Kidney (tissue), 14 donors: Measurements from ENCODE around the gene COA1. TPM values are rescaled to one million over a fixed set of nuclear protein-coding genes. Genes with fewer than 3 reads are reported as not detected.
A peak's percentile ranks its signal among the peaks of the same experiment; 100 is the strongest.

Experiments used
- DNase-seq, 5 donors: peaks; one replicate each; pipeline ENCODE4 v3.0.0-alpha.2; 2013 to 2020
- FAIRE-seq: peaks from 2 replicates; lab custom pipeline; 2012; peaks lifted over from hg19 to GRCh38; lab: Jason Lieb, UNC
- H3K27ac ChIP-seq, 2 donors: one replicate each; pipeline ENCODE4 v1.7.0; 2013; ENCODE audit warnings: low read depth in 2 of 2, low read length in 2 of 2, inconsistent platforms in 1 of 2
- H3K27me3 ChIP-seq: one replicate; pipeline ENCODE4 v1.7.1; 2013; ENCODE audit warnings: low read length, inconsistent platforms; ENCODE audit not compliant: control insufficient read depth, insufficient read depth
- H3K36me3 ChIP-seq, 3 donors: one replicate each; pipeline versions ENCODE4 v1.7.0 to v1.7.1; 2013; ENCODE audit warnings: low read length in 3 of 3, control low read depth in 1 of 3, inconsistent platforms in 1 of 3; ENCODE audit not compliant: insufficient read depth in 3 of 3, control insufficient read depth in 2 of 3
- H3K4me1 ChIP-seq, 3 donors: one replicate each; pipeline versions ENCODE4 v1.7.0 to v1.7.1; 2013; ENCODE audit warnings: low read length in 3 of 3, inconsistent platforms in 1 of 3, low read depth in 1 of 3; ENCODE audit not compliant: control insufficient read depth in 2 of 3, insufficient read depth in 2 of 3
- H3K4me3 ChIP-seq, 3 donors: one replicate each; pipeline versions ENCODE4 v1.7.0 to v1.8.1; 2013; ENCODE audit warnings: low read length in 3 of 3, control low read depth in 1 of 3, inconsistent platforms in 1 of 3
- H3K9ac ChIP-seq, 3 donors: one replicate each; pipeline versions ENCODE4 v1.7.0 to v1.7.1; 2013; ENCODE audit warnings: low read length in 3 of 3, control low read depth in 1 of 3, inconsistent platforms in 1 of 3
- H3K9me3 ChIP-seq, 3 donors: one replicate each; pipeline versions ENCODE4 v1.7.0 to v1.7.1; 2013; ENCODE audit warnings: low read length in 3 of 3, control low read depth in 1 of 3, inconsistent platforms in 1 of 3; ENCODE audit not compliant: control insufficient read depth in 2 of 3, insufficient read depth in 1 of 3
- CTCF ChIP-seq: IDR thresholded peaks from 3 replicates; pipeline ENCODE4 v1.5.1; 2012; ENCODE audit warnings: mild to moderate bottlenecking, moderate library complexity, borderline replicate concordance; ENCODE audit not compliant: insufficient read depth; ENCODE audit errors: extremely low read depth
- intact Hi-C: fragments of 100-400 bp; cut with DNase I; formaldehyde crosslinking; loops from one replicate; pipeline ENCODE4 v1.11.1; 2022
- polyA plus RNA-seq: library from polyadenylated mRNA; stranded (reverse); fragments of 350-450 nt; fragmentation: Illumina TruSeq; extraction: RNeasy Lipid Tissue Mini Kit (QIAGEN cat#74804); gene quantifications from one replicate; pipeline ENCODE4 v1.2.3, GENCODE V29; 2014; ENCODE audit warnings: low read depth, low replicate concordance; ENCODE audit not compliant: insufficient read depth
- total RNA-seq: library from RNA; stranded (reverse); fragmentation: NEBNext Ultra II Directional; extraction: Animal tissue kit (Norgen Biotek cat#: 25700); gene quantifications from one replicate; pipeline ENCODE4 v1.2.1, GENCODE V29; 2021
- donor health status: control.
- donor health status: control.
- donor health status: control.
- donor health status: control.
- donor health status: control.
- donor health status: DM: yes; HTN: yes; CAD: no.
- donor health status: Normal renal cell carcinoma (clear cell type).

The COA1 gene
- total and polyA plus RNA-seq, 2 donors from 2014 or later = 49.6 to 58.9 TPM

GRCh38 chr7:43764039-43764761 is 34.9 kb upstream of the COA1 start:
- peak overlapping the region in 1 of 3 donors; percentile 3 for H3K9ac ChIP-seq
- TF ChIP-seq CTCF = no peak
- DNase-seq = peak in 3 of 5 donors; percentile 44 to 60 (median 52)
- peaks cover 0 to 11% (median 8%) of the 10 kb centered on the region in 3 donors for H3K4me1 ChIP-seq
- intact Hi-C loops = no loop called here
- no peaks in the 10 kb centered on the region for H3K9me3 ChIP-seq
- no peaks in the 10 kb centered on the region for H3K36me3 ChIP-seq
- FAIRE-seq = no peak
- H3K27me3 ChIP-seq = no peaks in the 10 kb centered on the region
- peak overlapping the region; percentile 33 to 57 for H3K27ac ChIP-seq
- H3K4me3 ChIP-seq = peak overlapping the region in 2 of 3 donors; percentile 7 to 21

DNA sequence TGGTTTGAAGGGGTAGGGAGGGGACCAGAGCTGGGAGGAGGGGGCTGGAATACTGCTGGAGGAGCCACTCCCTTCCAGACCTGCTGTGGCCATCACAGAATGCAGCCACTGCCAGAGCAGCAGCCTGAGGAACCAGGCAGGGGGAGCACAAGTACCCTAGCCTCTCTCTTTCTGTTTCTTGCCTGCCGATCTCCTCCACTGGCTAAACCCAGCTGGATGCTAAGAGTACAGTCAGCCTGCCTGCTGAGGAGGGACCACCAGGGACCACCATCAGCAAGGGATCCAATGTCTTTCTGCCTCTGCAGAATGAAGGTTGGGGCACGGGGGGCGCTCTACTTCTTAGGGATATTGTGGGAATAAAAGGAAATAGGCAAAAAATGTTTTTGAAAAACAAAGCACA is 33.9 kb upstream of the COA1 start:
- DNase-seq = peak in 1 of 5 donors; percentile 13
- Histone ChIP-seq H3K36me3 (no peaks in the 10 kb centered on the region), H3K4me1 (peaks cover 0 to 10% (median 8%) of the 10 kb centered on the region in 3 donors), H3K9ac (no peak overlapping the region), H3K9me3 (no peaks in the 10 kb centered on the region), H3K27me3 (no peaks in the 10 kb centered on the region), H3K4me3 (no peak overlapping the region), H3K27ac (no peak overlapping the region)
- no peak for TF ChIP-seq CTCF
- no peak for FAIRE-seq
- intact Hi-C loops = no loop called here

DNA sequence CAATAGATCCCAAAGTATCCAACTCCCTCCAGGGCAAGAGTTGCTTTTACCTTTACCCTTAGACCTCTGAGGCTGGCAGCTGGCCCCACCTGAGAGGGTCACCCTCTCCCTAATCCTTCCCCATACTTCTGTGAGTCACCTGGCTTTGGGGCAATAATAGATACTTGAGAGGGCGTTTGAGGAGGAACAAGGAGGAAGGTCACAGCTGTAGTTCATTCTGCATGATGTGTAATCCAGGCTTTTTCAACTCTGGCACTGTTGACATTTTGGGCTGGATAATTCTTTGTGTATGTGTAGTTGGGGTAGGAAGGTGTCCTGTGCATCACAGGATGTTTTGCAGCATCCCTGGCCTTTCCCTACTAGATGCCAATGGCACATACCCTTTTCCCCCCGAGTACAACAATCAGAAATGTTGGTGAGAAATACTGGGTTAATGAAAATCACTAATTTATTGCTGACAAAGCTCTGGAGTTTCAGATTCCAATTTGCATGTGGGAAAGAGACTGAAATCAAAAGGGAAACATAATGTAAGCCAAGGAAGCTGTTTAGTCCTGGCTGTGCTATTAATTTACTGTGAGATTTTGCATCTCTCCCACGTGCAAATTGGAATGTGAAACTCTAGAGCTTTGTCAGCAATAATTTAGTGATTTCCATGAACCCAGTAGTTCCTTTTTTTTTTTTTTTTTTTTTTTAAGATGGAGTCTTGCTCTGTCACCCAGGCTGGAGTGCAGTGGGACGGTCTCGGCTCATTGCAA is 32.8 kb upstream of the COA1 start:
- intact Hi-C loops = no loop called here
- FAIRE-seq (no peak), DNase-seq (no peak)
- H3K36me3 ChIP-seq = no peaks in the 10 kb centered on the region
- no peak for TF ChIP-seq CTCF
- H3K27ac ChIP-seq = no peak overlapping the region
- H3K4me1 ChIP-seq = peaks cover 0 to 12% (median 5%) of the 10 kb centered on the region in 3 donors
- H3K9me3 ChIP-seq = no peaks in the 10 kb centered on the region
- no peak overlapping the region for H3K4me3 ChIP-seq
- H3K9ac ChIP-seq = no peak overlapping the region
- H3K27me3 ChIP-seq = no peaks in the 10 kb centered on the region
